Spleen (tissue), 11 donors: ENCODE data around the gene GOLIM4. TPM values are rescaled to one million over a fixed set of nuclear protein-coding genes. Genes with fewer than 3 reads are reported as not detected.

Source experiments
- DNase-seq: peaks from one replicate; pipeline ENCODE4 v3.0.0-alpha.2; 2020
- H3K27ac ChIP-seq, 8 donors: fragments of 200-600 bp; sonication (generic) in 7 of 8; 1 replicate in 4 of 8; 2 replicates in 4 of 8; pipeline versions ENCODE4 v1.5.0 to v1.8.0; 2016 to 2021; ENCODE audit warnings: inconsistent platforms in 4 of 8, mild to moderate bottlenecking in 4 of 8, moderate library complexity in 1 of 8
- H3K27me3 ChIP-seq, 7 donors: fragments of 200-600 bp; sonication (generic) in 6 of 7; replicated peaks in 1 of 7; 1 replicate in 4 of 7; 2 replicates in 3 of 7; pipeline versions ENCODE4 v1.5.0 to v1.8.0; 2016 to 2021; ENCODE audit warnings: inconsistent platforms in 3 of 7, mild to moderate bottlenecking in 1 of 7
- H3K36me3 ChIP-seq, 6 donors: fragments of 200-600 bp; sonication (generic) in 5 of 6; 1 replicate in 4 of 6; 2 replicates in 2 of 6; pipeline versions ENCODE4 v1.5.0 to v1.8.0; 2016 to 2021; ENCODE audit warnings: inconsistent platforms in 2 of 6
- H3K4me1 ChIP-seq, 6 donors: fragments of 200-600 bp; sonication (generic) in 5 of 6; 1 replicate in 3 of 6; 2 replicates in 3 of 6; pipeline versions ENCODE4 v1.5.0 to v1.8.0; 2016 to 2021; ENCODE audit warnings: inconsistent platforms in 3 of 6
- H3K4me3 ChIP-seq, 8 donors: fragments of 200-600 bp; sonication (generic) in 7 of 8; 1 replicate in 4 of 8; 2 replicates in 4 of 8; pipeline versions ENCODE4 v1.5.0 to v1.8.0; 2016 to 2021; ENCODE audit warnings: inconsistent platforms in 4 of 8, mild to moderate bottlenecking in 4 of 8, moderate library complexity in 2 of 8
- H3K9me3 ChIP-seq, 8 donors: fragments of 200-600 bp; sonication (generic) in 7 of 8; 1 replicate in 4 of 8; 2 replicates in 4 of 8; pipeline versions ENCODE4 v1.5.0 to v1.8.0; 2016 to 2021; ENCODE audit warnings: inconsistent platforms in 4 of 8
- POLR2A ChIP-seq, 3 donors: fragments of 450-650 bp; IDR thresholded peaks; one replicate each; pipeline ENCODE4 v1.5.1; 2017; ENCODE audit warnings: antibody characterized with exemption in 3 of 3, mild to moderate bottlenecking in 1 of 3
- POLR2AphosphoS5 ChIP-seq, 3 donors: sonication (generic); formaldehyde crosslinking; IDR thresholded peaks; one replicate each; pipeline ENCODE4 v1.5.1; 2017; ENCODE audit warnings: antibody characterized with exemption in 3 of 3
- WGBS, 5 donors: extraction: QIAGEN DNeasy Blood & Tissue Kit in 3 of 5; methylation state at CpG; one replicate each; pipeline versions ENCODE4 v1.1.5 to v1.1.7; 2013 to 2018; 5-methylcytosine and 5-hydroxymethylcytosine counted together
- intact Hi-C: fragments of 100-400 bp; cut with DNase I; formaldehyde crosslinking; loops from one replicate; pipeline ENCODE4 v1.15.0; 2023; ENCODE audit warnings: low total_unique reads
- polyA plus RNA-seq, 3 donors: library from polyadenylated mRNA; stranded (reverse); fragments of 200-250 nt; gene quantifications; one replicate each; pipeline ENCODE4 v1.2.1, GENCODE V29; 2013
- total RNA-seq, 7 donors: library from RNA; depleted of rRNA in 3 of 7; stranded (reverse); fragments of >200 nt in 3 of 7; fragmentation: NEBNext Ultra II Directional in 4 of 7; extraction: Animal tissue kit (Norgen Biotek cat#: 25700) in 4 of 7; gene quantifications; one replicate each; pipeline versions ENCODE4 v1.1.0 to v1.2.1, GENCODE V29; 2016 to 2021
- TF ChIP-seq, protein P1 (sequence below), 11 experiments: fragments of 200-600 bp in 7 of 11; fragments of 450-650 bp in 4 of 11; sonication (generic) in 4 of 11; IDR thresholded peaks in 8 of 11; conservative IDR thresholded peaks in 3 of 11; 1 replicate in 7 of 11; 2 replicates in 4 of 11; pipeline versions ENCODE4 v1.4.0 to v1.8.0; 2016 to 2021; ENCODE audit warnings: antibody characterized with exemption in 11 of 11, inconsistent platforms in 4 of 11, mild to moderate bottlenecking in 1 of 11
- donor health status: healthy with polysubstance abuse.
- donor health status: DM: no; HTN: no; CAD: no; lungs with moderate emphysema.
- donor health status: DM: no; HTN: no; CAD: no.
- donor health status: Bipolar disorder and iron deficiency.
- donor health status: healthy.
- donor health status: DM: no; HTN: no; CAD: no.
- donor health status: DM: yes; HTN: yes; CAD: no.

The GOLIM4 gene
- total and polyA plus RNA-seq, 10 donors = 5.5 to 44.8 (median 23.1) TPM

- WGBS, 5 donors = 82 to 87% (median 85%) methylated on average over 3 of the region's 3 CpGs
- Histone ChIP-seq H3K36me3 (no peaks in the 10 kb centered on the region), H3K4me1 (peaks cover 0 to 6% (median 0%) of the 10 kb centered on the region in 6 donors), H3K27me3 (no peaks in the 10 kb centered on the region), H3K9me3 (no peaks in the 10 kb centered on the region), H3K4me3 (no peak overlapping the region), H3K27ac (no peak overlapping the region)
- intact Hi-C loops = no loop called here
- TF ChIP-seq, protein P1, sequence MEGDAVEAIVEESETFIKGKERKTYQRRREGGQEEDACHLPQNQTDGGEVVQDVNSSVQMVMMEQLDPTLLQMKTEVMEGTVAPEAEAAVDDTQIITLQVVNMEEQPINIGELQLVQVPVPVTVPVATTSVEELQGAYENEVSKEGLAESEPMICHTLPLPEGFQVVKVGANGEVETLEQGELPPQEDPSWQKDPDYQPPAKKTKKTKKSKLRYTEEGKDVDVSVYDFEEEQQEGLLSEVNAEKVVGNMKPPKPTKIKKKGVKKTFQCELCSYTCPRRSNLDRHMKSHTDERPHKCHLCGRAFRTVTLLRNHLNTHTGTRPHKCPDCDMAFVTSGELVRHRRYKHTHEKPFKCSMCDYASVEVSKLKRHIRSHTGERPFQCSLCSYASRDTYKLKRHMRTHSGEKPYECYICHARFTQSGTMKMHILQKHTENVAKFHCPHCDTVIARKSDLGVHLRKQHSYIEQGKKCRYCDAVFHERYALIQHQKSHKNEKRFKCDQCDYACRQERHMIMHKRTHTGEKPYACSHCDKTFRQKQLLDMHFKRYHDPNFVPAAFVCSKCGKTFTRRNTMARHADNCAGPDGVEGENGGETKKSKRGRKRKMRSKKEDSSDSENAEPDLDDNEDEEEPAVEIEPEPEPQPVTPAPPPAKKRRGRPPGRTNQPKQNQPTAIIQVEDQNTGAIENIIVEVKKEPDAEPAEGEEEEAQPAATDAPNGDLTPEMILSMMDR (IDR thresholded peaks at IDR 0.05 in 8 of 11, conservative IDR thresholded peaks at IDR 0.05 in 3 of 11) = no peak
- TF ChIP-seq POLR2A (IDR thresholded peaks at IDR 0.05) = no peak
- no peak for TF ChIP-seq POLR2AphosphoS5 (IDR thresholded peaks at IDR 0.05)
- DNase-seq = no peak
Measured at GRCh38 chr3:168112894-168113293, 17.2 kb upstream of the GOLIM4 start.

- TF ChIP-seq, protein P1 (IDR thresholded peaks at IDR 0.05 in 8 of 11, conservative IDR thresholded peaks at IDR 0.05 in 3 of 11) = no peak
- TF ChIP-seq POLR2AphosphoS5 (IDR thresholded peaks at IDR 0.05) (no peak), POLR2A (IDR thresholded peaks at IDR 0.05) (no peak)
- no peak for DNase-seq
- Histone ChIP-seq H3K4me3 (no peak overlapping the region), H3K4me1 (no peaks in the 10 kb centered on the region), H3K27ac (no peak overlapping the region), H3K36me3 (no peaks in the 10 kb centered on the region), H3K9me3 (peaks cover 0 to 6% (median 0%) of the 10 kb centered on the region in 8 donors), H3K27me3 (no peaks in the 10 kb centered on the region)
- intact Hi-C loops = no loop called here
Measured at GRCh38 chr3:168104361-168104760, 8.6 kb upstream of the GOLIM4 start.

GRCh38 chr3:168102735-168103410, 7.1 kb upstream of the GOLIM4 start:
- Histone ChIP-seq H3K4me3 (no peak overlapping the region), H3K36me3 (no peaks in the 10 kb centered on the region), H3K4me1 (no peaks in the 10 kb centered on the region), H3K9me3 (peaks cover 0 to 6% (median 0%) of the 10 kb centered on the region in 8 donors), H3K27ac (no peak overlapping the region), H3K27me3 (no peaks in the 10 kb centered on the region)
- TF ChIP-seq POLR2AphosphoS5 (IDR thresholded peaks at IDR 0.05) (no peak), POLR2A (IDR thresholded peaks at IDR 0.05) (no peak)
- TF ChIP-seq, protein P1 (IDR thresholded peaks at IDR 0.05 in 8 of 11, conservative IDR thresholded peaks at IDR 0.05 in 3 of 11) = no peak
- no peak for DNase-seq
- intact Hi-C loops = no loop called here
- WGBS, 5 donors = 82 to 92% (median 88%) methylated on average over 4 of the region's 4 CpGs

DNA sequence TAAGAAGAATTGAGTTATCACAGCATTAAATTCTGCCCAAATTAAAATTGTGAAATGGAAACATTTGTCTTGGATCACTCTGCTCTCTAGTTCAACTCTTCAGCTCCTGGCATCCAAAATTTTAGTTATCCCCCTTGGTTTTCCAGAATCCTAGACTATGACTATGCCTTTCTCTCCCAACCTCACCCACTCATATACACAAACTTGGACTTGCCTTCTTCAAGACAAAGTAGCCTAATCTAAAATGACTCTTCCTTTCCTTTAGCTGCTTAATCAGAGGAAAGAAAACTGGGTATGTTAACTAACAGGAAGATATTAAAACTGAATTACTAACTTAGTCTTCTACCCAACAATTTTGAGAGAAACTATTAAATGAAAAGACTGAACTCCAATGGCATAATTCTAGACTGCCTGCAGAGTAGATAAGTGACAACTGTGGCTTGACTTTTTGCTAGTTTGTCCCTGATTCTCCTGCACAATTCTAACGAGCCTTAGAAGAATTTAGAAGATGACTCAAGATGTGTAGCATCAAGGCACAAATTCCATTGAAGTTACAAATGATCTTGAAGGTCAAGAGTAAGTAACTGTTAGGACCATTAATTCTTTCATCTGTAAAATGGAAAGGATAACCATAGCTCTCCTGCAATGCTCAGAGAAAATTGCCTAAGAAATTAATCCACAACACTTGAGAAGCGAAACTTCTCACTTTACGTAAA, 5.2 kb upstream of the GOLIM4 start:
- no peaks in the 10 kb centered on the region for H3K9me3 ChIP-seq
- H3K36me3 ChIP-seq = no peaks in the 10 kb centered on the region
- no peak overlapping the region for H3K4me3 ChIP-seq
- no peak overlapping the region for H3K27ac ChIP-seq
- peaks cover 0 to under 1% (median 0%) of the 10 kb centered on the region in 7 donors for H3K27me3 ChIP-seq
- no peak for DNase-seq
- 81 to 89% (median 86%) methylated on average over 3 of the region's 3 CpGs for WGBS, 5 donors
- TF ChIP-seq, protein P1 (IDR thresholded peaks at IDR 0.05 in 8 of 11, conservative IDR thresholded peaks at IDR 0.05 in 3 of 11) = no peak
- TF ChIP-seq POLR2A (IDR thresholded peaks at IDR 0.05) = no peak
- TF ChIP-seq POLR2AphosphoS5 (IDR thresholded peaks at IDR 0.05) = no peak
- intact Hi-C loops = no loop called here
- H3K4me1 ChIP-seq = peaks cover 0 to 9% (median 6%) of the 10 kb centered on the region in 6 donors
